ENCODE measurements around the gene GPC6. TPM values are rescaled to one million over a fixed set of nuclear protein-coding genes. Genes with fewer than 3 reads are reported as not detected.

The GPC6 gene
- polyA plus RNA-seq, 2 of the 4 experiments (the other 2 are of a cell fraction): 8.0 to 14.4 TPM

DNA sequence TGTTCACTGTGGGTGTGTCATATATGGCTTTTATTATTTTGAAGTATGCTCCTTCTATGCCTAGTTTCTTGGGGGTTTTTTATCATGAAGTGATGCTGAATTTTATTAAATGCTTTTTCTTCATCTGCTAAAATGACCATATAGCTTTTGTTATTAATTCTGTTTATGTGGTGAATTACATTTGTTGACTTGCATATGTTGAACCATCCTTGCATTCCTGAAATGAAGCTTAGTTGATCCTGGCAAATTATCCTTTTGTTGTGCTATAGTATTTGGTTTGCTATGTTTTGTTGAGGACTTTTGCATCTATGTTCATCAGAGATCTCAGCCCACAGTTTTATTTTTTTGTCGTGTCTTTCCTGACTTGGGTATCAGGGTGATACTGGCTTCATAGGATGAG, 12.1 kb downstream of the GPC6 start:
- FAIRE-seq (no peak), DNase-seq (ENCODE audit: low read depth in 1 of 2, low spot score in 1 of 2) (no peak)
- 36% methylated on average over 1 of the region's 1 CpG for WGBS (ENCODE audit: missing lambda C conversion rate)

DNA sequence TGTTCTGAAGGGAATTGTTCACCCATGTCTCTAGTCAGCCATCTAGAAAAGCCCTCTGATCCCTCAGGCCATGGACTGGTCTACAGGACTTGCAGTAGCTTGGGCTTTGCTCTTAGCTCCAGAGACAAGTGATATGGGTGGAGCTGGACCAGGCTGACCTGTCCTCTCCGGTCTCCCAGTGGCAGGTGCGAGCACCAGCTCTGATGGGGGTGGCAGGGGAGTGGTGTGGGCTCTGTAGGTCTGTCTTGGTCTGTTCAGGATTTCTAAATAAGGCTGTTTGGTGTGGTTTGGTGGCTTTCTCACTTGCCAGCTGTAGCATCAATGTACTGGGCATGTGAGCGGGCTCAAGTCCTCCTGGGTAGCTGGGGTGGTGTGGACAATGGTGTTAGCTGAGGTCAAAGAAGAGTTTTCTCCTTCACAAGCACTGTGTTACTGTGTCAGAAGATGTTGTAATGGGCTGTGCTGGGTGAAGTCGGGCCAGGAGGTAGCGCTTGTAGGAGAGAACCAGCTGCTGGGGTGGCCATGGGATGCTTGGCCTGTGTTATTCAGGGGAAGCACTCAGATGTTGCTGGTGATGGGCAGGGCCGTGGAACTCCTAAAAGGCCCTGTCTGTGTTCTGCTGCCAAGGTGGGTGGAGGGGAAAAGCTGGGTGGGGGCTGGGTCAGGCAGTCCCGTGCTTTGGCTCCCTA, 16.9 kb downstream of the GPC6 start:
- FAIRE-seq (no peak), DNase-seq (ENCODE audit: low read depth in 1 of 2, low spot score in 1 of 2) (no peak), ATAC-seq (peak; percentile 44 to 56; a peak in 3 of 6 replicates)
- H3K4me1 ChIP-seq: peaks cover 10% of the 10 kb centered on the region
- WGBS (ENCODE audit: missing lambda C conversion rate): 45% methylated on average over 7 of the region's 7 CpGs
- ChIA-PET POLR2A (no interaction called here), CTCF (interaction anchor here (1.1 kb wide), 1 partner anchor 16 kb away, joined by 6 read pairs; the partner anchor contains the start of gene GPC6)
- H3K27ac ChIP-seq: peak overlapping the region; percentile 61 to 79; a peak in 4 of 6 replicates
- TF ChIP-seq, protein P1, sequence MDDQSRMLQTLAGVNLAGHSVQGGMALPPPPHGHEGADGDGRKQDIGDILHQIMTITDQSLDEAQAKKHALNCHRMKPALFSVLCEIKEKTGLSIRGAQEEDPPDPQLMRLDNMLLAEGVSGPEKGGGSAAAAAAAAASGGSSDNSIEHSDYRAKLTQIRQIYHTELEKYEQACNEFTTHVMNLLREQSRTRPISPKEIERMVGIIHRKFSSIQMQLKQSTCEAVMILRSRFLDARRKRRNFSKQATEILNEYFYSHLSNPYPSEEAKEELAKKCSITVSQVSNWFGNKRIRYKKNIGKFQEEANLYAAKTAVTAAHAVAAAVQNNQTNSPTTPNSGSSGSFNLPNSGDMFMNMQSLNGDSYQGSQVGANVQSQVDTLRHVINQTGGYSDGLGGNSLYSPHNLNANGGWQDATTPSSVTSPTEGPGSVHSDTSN (IDR thresholded peaks at IDR 0.05): no peak
- no peak for TF ChIP-seq ZFP36 (IDR thresholded peaks at IDR 0.05; ENCODE audit: borderline replicate concordance, partially characterized antibody)
- TF ChIP-seq HOXB5 (CRISPR knock-in tag; IDR thresholded peaks at IDR 0.05): no peak
- TF ChIP-seq, protein P2, sequence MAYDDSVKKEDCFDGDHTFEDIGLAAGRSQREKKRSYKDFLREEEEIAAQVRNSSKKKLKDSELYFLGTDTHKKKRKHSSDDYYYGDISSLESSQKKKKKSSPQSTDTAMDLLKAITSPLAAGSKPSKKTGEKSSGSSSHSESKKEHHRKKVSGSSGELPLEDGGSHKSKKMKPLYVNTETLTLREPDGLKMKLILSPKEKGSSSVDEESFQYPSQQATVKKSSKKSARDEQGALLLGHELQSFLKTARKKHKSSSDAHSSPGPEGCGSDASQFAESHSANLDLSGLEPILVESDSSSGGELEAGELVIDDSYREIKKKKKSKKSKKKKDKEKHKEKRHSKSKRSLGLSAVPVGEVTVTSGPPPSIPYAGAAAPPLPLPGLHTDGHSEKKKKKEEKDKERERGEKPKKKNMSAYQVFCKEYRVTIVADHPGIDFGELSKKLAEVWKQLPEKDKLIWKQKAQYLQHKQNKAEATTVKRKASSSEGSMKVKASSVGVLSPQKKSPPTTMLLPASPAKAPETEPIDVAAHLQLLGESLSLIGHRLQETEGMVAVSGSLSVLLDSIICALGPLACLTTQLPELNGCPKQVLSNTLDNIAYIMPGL (CRISPR knock-in tag; IDR thresholded peaks at IDR 0.05; ENCODE audit: borderline replicate concordance): no peak
- TF ChIP-seq ZC3H11A (IDR thresholded peaks at IDR 0.05): no peak
- TF ChIP-seq CHD4 (IDR thresholded peaks at IDR 0.05; ENCODE audit: borderline replicate concordance): no peak
- TF ChIP-seq TP53 (CRISPR knock-in tag; IDR thresholded peaks at IDR 0.05): no peak
- TF ChIP-seq SREBF2 (IDR thresholded peaks at IDR 0.05): no peak
- TF ChIP-seq EHMT2 (IDR thresholded peaks at IDR 0.05; ENCODE audit: low read depth): no peak
- TF ChIP-seq HEYL (CRISPR knock-in tag; IDR thresholded peaks at IDR 0.05): no peak
- no peak for TF ChIP-seq CBX8 (IDR thresholded peaks at IDR 0.05)
- no peak for TF ChIP-seq BHLHE40 (IDR thresholded peaks at IDR 0.05; ENCODE audit: low read depth, low read length)
- no peak for TF ChIP-seq CBX2 (IDR thresholded peaks at IDR 0.05; ENCODE audit: borderline replicate concordance, low read depth)
- no peak for TF ChIP-seq MAZ (IDR thresholded peaks at IDR 0.05; ENCODE audit: borderline replicate concordance, low read depth, low read length)
- TF ChIP-seq EHF (CRISPR knock-in tag; IDR thresholded peaks at IDR 0.05): no peak
- TF ChIP-seq MYC (IDR thresholded peaks at IDR 0.05; ENCODE audit: borderline replicate concordance, low read length): no peak
- TF ChIP-seq CEBPB (IDR thresholded peaks at IDR 0.05): no peak
- peaks cover 3% of the 10 kb centered on the region; the same call in 2 of the 3 replicates for H3K9me3 ChIP-seq
- no peak overlapping the region for H3K4me3 ChIP-seq
- H3K4me2 ChIP-seq: peak overlapping the region; percentile 77

More for the DNA sequence above, 12.1 kb downstream of the GPC6 start:
- Histone ChIP-seq H3K4me3 (no peak overlapping the region), H3K9me3 (peaks cover 3% of the 10 kb centered on the region; the same call in 2 of the 3 replicates), H3K4me1 (peaks cover 16% of the 10 kb centered on the region; the same call in 2 of the 3 replicates), H3K27ac (no peak overlapping the region), H3K4me2 (no peak overlapping the region)
- TF ChIP-seq CHD2 (IDR thresholded peaks at IDR 0.05; ENCODE audit: low read length, partially characterized antibody) (no peak), FOSL2 (IDR thresholded peaks at IDR 0.05) (no peak), FOSL2 (CRISPR knock-in tag; IDR thresholded peaks at IDR 0.05) (no peak), ZSCAN20 (CRISPR knock-in tag; IDR thresholded peaks at IDR 0.05) (no peak), PHF8 (IDR thresholded peaks at IDR 0.05; ENCODE audit: borderline replicate concordance, low read depth) (no peak), TFCP2L1 (CRISPR knock-in tag; IDR thresholded peaks at IDR 0.05) (no peak), FOSB (CRISPR knock-in tag; IDR thresholded peaks at IDR 0.05) (no peak), MYC (IDR thresholded peaks at IDR 0.05; ENCODE audit: borderline replicate concordance, low read length) (no peak), BHLHE40 (IDR thresholded peaks at IDR 0.05; ENCODE audit: low read depth, low read length) (no peak), CBX2 (IDR thresholded peaks at IDR 0.05; ENCODE audit: borderline replicate concordance, low read depth) (no peak), ESRRA (IDR thresholded peaks at IDR 0.05; ENCODE audit: borderline replicate concordance, low read length) (no peak), HOXB13 (CRISPR knock-in tag; IDR thresholded peaks at IDR 0.05; ENCODE audit: low read depth) (no peak), JUNB (IDR thresholded peaks at IDR 0.05) (no peak), RAD21 (conservative IDR thresholded peaks at IDR 0.05 in 1 of 2, IDR thresholded peaks at IDR 0.05 in 1 of 2) (no peak), SMC3 (IDR thresholded peaks at IDR 0.05) (no peak)
- TF ChIP-seq, protein P3, sequence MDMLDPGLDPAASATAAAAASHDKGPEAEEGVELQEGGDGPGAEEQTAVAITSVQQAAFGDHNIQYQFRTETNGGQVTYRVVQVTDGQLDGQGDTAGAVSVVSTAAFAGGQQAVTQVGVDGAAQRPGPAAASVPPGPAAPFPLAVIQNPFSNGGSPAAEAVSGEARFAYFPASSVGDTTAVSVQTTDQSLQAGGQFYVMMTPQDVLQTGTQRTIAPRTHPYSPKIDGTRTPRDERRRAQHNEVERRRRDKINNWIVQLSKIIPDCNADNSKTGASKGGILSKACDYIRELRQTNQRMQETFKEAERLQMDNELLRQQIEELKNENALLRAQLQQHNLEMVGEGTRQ (IDR thresholded peaks at IDR 0.05): no peak
- ATAC-seq: no peak
- CTCF ChIA-PET: no interaction called here
- POLR2A ChIA-PET: no interaction called here

All from A549 (cell line).